Mucosa of descending colon (tissue), 3 donors: ENCODE results near the gene COQ6. TPM values are rescaled to one million over a fixed set of nuclear protein-coding genes. Genes with fewer than 3 reads are reported as not detected.

Experiments
- ATAC-seq: fragments of 200-7000 bp; cut with Tn5 transposase; one replicate; pipeline ENCODE4 v1.9.1; 2020; ENCODE audit warnings: mild to moderate bottlenecking, moderate library complexity
- DNase-seq, 3 donors: peaks; one replicate each; pipeline ENCODE4 v3.0.0-alpha.2; 2020
- H3K36me3 ChIP-seq: fragments of 200-600 bp; one replicate; pipeline ENCODE4 v1.8.0; 2021; ENCODE audit warnings: low read depth, mild to moderate bottlenecking
- H3K4me1 ChIP-seq: fragments of 200-600 bp; one replicate; pipeline ENCODE4 v1.8.0; 2021; ENCODE audit warnings: low read depth, mild to moderate bottlenecking
- H3K4me3 ChIP-seq: fragments of 200-600 bp; one replicate; pipeline ENCODE4 v1.8.0; 2021; ENCODE audit warnings: mild to moderate bottlenecking
- H3K9me3 ChIP-seq: fragments of 200-600 bp; one replicate; pipeline ENCODE4 v1.8.0; 2021; ENCODE audit warnings: mild to moderate bottlenecking
- CTCF ChIP-seq: fragments of 200-600 bp; IDR thresholded peaks from one replicate; pipeline ENCODE4 v1.8.0; 2022; ENCODE audit warnings: antibody characterized with exemption, mild to moderate bottlenecking
- intact Hi-C, 2 donors: fragments of 100-400 bp; cut with DNase I in 1 of 2; cut with micrococcal nuclease in 1 of 2; formaldehyde crosslinking; loops; one replicate each; pipeline versions ENCODE4 v1.11.0 to v1.11.1; 2022; cut with DNase I, micrococcal nuclease
- total RNA-seq, 3 donors: library from RNA; stranded (reverse); fragmentation: NEBNext Ultra II Directional in 2 of 3; extraction: Animal tissue kit (Norgen Biotek cat#: 25700) in 2 of 3; gene quantifications; one replicate each; pipeline versions ENCODE4 v1.2.1 to v1.2.4, GENCODE V29; 2021 to 2023
- donor health status: DM: no; HTN: no; CAD: no; lungs with moderate emphysema.
- donor health status: DM: no; HTN: no; CAD: no.
- donor health status: DM: no; HTN: yes; CAD: no.

COQ6 gene
- total RNA-seq, 3 donors from 2014 or later, result 18.9 to 20.6 (median 20.5) TPM

- peaks cover 4% of the 10 kb centered on the region for H3K36me3 ChIP-seq
- no peak for DNase-seq
These were observed 25.8 kb upstream of the COQ6 start for GRCh38 chr14:73924337-73924736.

GRCh38 chr14:73935666-73936065, 14.4 kb upstream of the COQ6 start:
- DNase-seq (no peak), ATAC-seq (no peak)
- Histone ChIP-seq H3K4me1 (no peaks in the 10 kb centered on the region), H3K4me3 (no peak overlapping the region), H3K9me3 (no peaks in the 10 kb centered on the region), H3K36me3 (peaks cover 5% of the 10 kb centered on the region)
- intact Hi-C loops, result no loop called here
- no peak for TF ChIP-seq CTCF

More at GRCh38 chr14:73924337-73924736, 25.8 kb upstream of the COQ6 start:
- H3K9me3 ChIP-seq, result no peaks in the 10 kb centered on the region
- intact Hi-C loops, result no loop called here
- no peak overlapping the region for H3K4me3 ChIP-seq
- no peak for TF ChIP-seq CTCF
- no peaks in the 10 kb centered on the region for H3K4me1 ChIP-seq
- no peak for ATAC-seq

- H3K9me3 ChIP-seq, result no peaks in the 10 kb centered on the region
- ATAC-seq (no peak), DNase-seq (no peak)
- no peak overlapping the region for H3K4me3 ChIP-seq
- H3K4me1 ChIP-seq, result no peaks in the 10 kb centered on the region
- intact Hi-C loops, result no loop called here
- no peak for TF ChIP-seq CTCF
- peaks cover 5% of the 10 kb centered on the region for H3K36me3 ChIP-seq
These were observed 13.6 kb upstream of the COQ6 start for GRCh38 chr14:73936548-73936947.

- intact Hi-C loops, result no loop called here
- Histone ChIP-seq H3K4me3 (no peak overlapping the region), H3K4me1 (no peaks in the 10 kb centered on the region), H3K9me3 (no peaks in the 10 kb centered on the region), H3K36me3 (peaks cover 5% of the 10 kb centered on the region)
- DNase-seq (no peak), ATAC-seq (no peak)
- TF ChIP-seq CTCF, result no peak
These were observed 13.1 kb upstream of the COQ6 start for GRCh38 chr14:73937012-73937411.

- no peaks in the 10 kb centered on the region for H3K9me3 ChIP-seq
- DNase-seq (no peak), ATAC-seq (no peak)
- peaks cover 16% of the 10 kb centered on the region for H3K4me1 ChIP-seq
- intact Hi-C loops, result no loop called here
- H3K36me3 ChIP-seq, result peaks cover 3% of the 10 kb centered on the region
- H3K4me3 ChIP-seq, result no peak overlapping the region
- no peak for TF ChIP-seq CTCF
These were observed 7.9 kb upstream of the COQ6 start for GRCh38 chr14:73942180-73942579.

- intact Hi-C loops, result no loop called here
- Histone ChIP-seq H3K4me3 (no peak overlapping the region), H3K9me3 (no peaks in the 10 kb centered on the region), H3K4me1 (peaks cover 16% of the 10 kb centered on the region), H3K36me3 (no peaks in the 10 kb centered on the region)
- ATAC-seq, result peak; percentile 18
- no peak for TF ChIP-seq CTCF
- DNase-seq, result no peak
These were observed 7.0 kb upstream of the COQ6 start for GRCh38 chr14:73943083-73943482.
